IPS-20b (cell line): ENCODE results near the gene TNPO3.

Experiments used
- H3K27ac ChIP-seq: one replicate; pipeline ENCODE4 v1.5.1; 2013; ENCODE audit warnings: low read length
- H3K27me3 ChIP-seq: 2 replicates; pipeline ENCODE4 v1.6.1; 2013; ENCODE audit warnings: mild to moderate bottlenecking, low read length, inconsistent platforms; ENCODE audit not compliant: insufficient read depth
- H3K36me3 ChIP-seq: 2 replicates; pipeline ENCODE4 v1.6.1; 2013; ENCODE audit warnings: low read depth, mild to moderate bottlenecking, inconsistent platforms, low read length, moderate library complexity; ENCODE audit not compliant: insufficient read depth
- H3K4me1 ChIP-seq: 2 replicates; pipeline ENCODE4 v1.6.1; 2013; ENCODE audit warnings: mild to moderate bottlenecking, control low read depth, inconsistent platforms, low read length, moderate library complexity; ENCODE audit not compliant: insufficient read depth
- H3K4me3 ChIP-seq: 2 replicates; pipeline ENCODE4 v1.5.1; 2013; ENCODE audit warnings: mild to moderate bottlenecking, low read length, inconsistent platforms
- H3K9ac ChIP-seq: 2 replicates; pipeline ENCODE4 v1.6.1; 2013; ENCODE audit warnings: low read depth, mild to moderate bottlenecking, inconsistent platforms, low read length, moderate library complexity
- H3K9me3 ChIP-seq: 2 replicates; pipeline ENCODE4 v1.6.1; 2013; ENCODE audit warnings: mild to moderate bottlenecking, low read depth, low read length, inconsistent platforms; ENCODE audit not compliant: insufficient read depth

TNPO3 gene

DNA sequence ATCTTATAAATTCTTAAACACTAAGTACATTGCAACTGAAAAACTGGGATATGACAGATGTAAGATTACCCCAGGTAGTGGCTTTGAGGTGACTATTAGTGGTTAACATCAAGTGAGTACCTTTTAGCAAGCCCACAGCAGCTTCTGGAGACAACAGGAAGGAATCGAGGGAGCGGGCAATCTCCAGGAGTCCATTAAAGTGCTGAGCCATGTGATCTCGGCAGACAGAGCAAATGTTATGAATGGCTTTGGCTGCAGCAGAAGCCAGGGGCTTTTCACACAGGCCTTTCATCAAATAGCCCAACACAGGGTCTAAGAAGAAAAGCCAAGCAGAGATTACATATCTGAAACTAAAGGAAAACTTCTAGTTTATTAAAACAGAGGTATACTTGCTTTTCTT lies 68.3 kb downstream of the TNPO3 start:
- H3K27ac ChIP-seq, result no peak overlapping the region
- peaks cover 97% of the 10 kb centered on the region for H3K36me3 ChIP-seq
- H3K9me3 ChIP-seq, result no peaks in the 10 kb centered on the region

DNA sequence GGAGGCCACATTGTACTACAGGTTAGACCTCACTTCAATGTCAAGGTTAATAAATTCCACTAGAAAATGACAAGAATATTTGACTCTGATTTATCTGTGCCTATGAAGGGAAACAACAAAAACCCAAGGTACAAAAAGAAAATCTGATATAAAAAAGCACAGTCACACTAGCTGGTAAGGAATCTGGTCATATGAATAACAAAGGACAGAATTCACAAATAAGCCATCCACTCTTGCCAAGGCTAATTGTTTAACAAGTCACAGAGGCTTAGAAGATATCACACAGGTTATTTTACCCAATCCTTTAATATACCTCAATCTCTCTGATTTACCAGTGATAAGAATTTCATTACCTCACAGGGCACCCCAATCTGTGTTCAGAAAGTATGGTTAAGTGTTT lies 69.3 kb downstream of the TNPO3 start:
- H3K36me3 ChIP-seq, result peaks cover 97% of the 10 kb centered on the region
- H3K27ac ChIP-seq, result no peak overlapping the region
- H3K27me3 ChIP-seq, result no peaks in the 10 kb centered on the region
- no peak overlapping the region for H3K9ac ChIP-seq
- no peaks in the 10 kb centered on the region for H3K9me3 ChIP-seq
- H3K4me1 ChIP-seq, result peaks cover 12% of the 10 kb centered on the region
- no peak overlapping the region for H3K4me3 ChIP-seq

More for the DNA sequence above, 68.3 kb downstream of the TNPO3 start:
- no peak overlapping the region for H3K4me3 ChIP-seq
- H3K9ac ChIP-seq, result no peak overlapping the region
- H3K4me1 ChIP-seq, result peaks cover 12% of the 10 kb centered on the region
- no peaks in the 10 kb centered on the region for H3K27me3 ChIP-seq

DNA sequence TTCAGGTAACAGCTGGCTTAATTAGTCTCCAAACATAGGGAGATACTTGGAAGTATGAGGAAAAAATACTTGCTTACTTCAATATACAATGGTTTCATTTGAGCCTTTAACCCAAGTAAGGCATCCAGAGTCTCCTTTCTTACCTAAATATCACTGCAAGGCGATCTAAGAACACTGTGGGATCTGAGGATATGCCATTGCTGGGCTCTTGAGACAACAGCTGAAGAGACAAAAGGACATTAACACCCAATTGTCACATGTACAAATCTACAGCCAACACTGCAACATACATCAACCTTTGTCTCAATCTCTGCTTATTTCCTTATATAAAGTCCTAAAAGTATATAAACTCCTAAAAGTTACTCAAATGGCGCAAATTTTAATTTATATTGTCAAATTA lies 72.8 kb downstream of the TNPO3 start:
- H3K27me3 ChIP-seq, result no peaks in the 10 kb centered on the region
- no peak overlapping the region for H3K9ac ChIP-seq
- no peak overlapping the region for H3K4me3 ChIP-seq
- H3K4me1 ChIP-seq, result peaks cover 12% of the 10 kb centered on the region
- peaks cover 95% of the 10 kb centered on the region for H3K36me3 ChIP-seq
- no peaks in the 10 kb centered on the region for H3K9me3 ChIP-seq
- H3K27ac ChIP-seq, result no peak overlapping the region

DNA sequence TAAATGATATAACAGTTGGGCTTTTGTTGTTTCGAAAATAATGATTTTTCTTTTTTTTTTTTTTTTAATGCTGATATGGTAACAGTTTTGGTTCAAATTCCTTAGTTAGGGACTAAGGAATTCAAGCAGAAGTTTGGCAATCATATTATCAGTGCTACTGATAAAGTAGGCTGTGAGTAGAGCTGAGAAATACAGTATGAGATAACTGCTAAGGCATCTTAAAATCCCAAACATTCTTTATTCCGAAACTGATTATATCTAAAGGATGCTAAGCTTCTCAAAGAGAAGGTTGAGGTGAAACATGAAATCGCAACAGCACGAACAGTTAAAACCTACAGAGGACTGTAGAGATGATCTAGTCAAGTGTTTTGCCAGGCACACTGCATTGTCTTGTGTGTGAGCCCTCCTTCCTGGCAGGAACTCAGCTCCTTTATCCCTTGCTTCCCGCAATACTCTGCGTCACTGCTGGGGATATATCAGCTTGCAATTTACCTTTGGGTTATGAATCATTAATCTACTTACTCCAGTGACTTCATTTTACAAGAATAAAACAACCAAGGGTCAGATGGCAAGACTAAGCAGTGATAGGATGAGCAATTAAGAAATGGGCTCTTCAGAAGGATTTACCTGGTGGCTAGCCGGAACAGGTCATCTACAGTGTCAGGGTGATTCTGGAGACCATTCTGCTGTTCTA lies 80.5 kb downstream of the TNPO3 start:
- H3K4me1 ChIP-seq, result no peaks in the 10 kb centered on the region
- H3K36me3 ChIP-seq, result peaks cover 94% of the 10 kb centered on the region
- no peak overlapping the region for H3K9ac ChIP-seq
- no peaks in the 10 kb centered on the region for H3K27me3 ChIP-seq
- no peak overlapping the region for H3K27ac ChIP-seq
- no peaks in the 10 kb centered on the region for H3K9me3 ChIP-seq
- no peak overlapping the region for H3K4me3 ChIP-seq

DNA sequence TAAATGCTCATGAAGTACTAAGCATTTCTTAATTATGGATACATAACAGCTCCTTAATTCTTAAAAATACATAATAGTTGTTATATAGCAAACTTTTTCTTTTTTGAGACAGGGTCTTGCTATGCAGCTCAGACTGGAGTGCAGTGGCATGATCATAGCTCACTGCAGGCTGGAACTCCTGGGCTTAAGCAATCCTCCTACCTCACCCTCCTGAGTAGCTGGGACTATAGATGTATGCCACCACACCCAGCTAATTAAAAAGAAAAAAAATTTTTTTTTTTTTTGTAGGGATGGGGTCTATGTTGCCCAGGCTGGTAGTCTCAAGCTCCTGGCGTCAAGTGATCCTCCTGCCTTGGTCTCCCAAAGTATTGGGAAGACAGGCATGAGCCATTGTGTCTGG lies 86.3 kb downstream of the TNPO3 start:
- Histone ChIP-seq H3K9me3 (no peaks in the 10 kb centered on the region), H3K4me3 (no peak overlapping the region), H3K9ac (no peak overlapping the region), H3K36me3 (peaks cover 93% of the 10 kb centered on the region), H3K4me1 (peaks cover 3% of the 10 kb centered on the region; the same call in 1 of the 2 replicates), H3K27me3 (no peaks in the 10 kb centered on the region), H3K27ac (no peak overlapping the region)

DNA sequence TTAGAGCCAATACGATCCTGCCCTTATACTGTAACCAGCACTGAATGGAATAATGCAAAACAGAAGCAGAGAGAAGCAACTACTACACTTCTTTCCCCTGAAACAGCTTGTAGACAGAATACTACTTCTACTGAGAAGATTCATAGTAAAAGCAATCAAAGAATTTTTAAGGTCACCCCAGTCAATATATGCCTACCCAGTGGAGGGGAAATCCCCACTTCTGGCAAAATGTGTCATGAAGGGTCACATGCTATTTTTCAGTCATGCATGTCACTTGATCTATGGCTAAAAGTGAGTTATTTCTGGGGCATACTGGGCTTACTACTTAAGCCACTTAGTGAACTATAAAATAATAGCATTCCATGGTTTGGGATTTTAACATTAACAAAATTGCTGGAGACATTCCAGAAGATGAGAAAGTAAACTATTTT lies 91.6 kb downstream of the TNPO3 start:
- Histone ChIP-seq H3K9me3 (no peaks in the 10 kb centered on the region), H3K4me3 (no peak overlapping the region), H3K36me3 (peaks cover 88% of the 10 kb centered on the region), H3K27me3 (no peaks in the 10 kb centered on the region), H3K27ac (no peak overlapping the region), H3K9ac (no peak overlapping the region), H3K4me1 (peaks cover 3% of the 10 kb centered on the region; the same call in 1 of the 2 replicates)

DNA sequence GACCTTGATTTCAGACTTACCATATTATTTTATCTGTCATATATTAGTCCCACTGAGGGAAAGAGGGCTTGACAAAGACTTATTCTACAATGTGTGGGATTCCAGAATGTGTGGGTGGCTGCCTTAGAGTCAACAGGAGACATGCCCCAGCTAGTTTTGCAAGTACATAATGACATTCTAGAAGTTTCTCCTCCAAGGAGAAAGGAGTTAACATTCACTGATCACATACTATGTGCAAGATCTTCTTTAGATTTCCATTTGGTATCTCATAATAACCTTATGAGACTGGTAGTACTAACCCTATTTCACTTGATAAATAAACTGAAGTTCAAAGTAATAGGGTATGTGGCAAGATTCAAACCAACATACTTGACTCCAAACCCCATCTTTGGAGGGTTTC lies 92.0 kb downstream of the TNPO3 start:
- Histone ChIP-seq H3K27me3 (no peaks in the 10 kb centered on the region), H3K27ac (no peak overlapping the region), H3K36me3 (peaks cover 86% of the 10 kb centered on the region)

DNA sequence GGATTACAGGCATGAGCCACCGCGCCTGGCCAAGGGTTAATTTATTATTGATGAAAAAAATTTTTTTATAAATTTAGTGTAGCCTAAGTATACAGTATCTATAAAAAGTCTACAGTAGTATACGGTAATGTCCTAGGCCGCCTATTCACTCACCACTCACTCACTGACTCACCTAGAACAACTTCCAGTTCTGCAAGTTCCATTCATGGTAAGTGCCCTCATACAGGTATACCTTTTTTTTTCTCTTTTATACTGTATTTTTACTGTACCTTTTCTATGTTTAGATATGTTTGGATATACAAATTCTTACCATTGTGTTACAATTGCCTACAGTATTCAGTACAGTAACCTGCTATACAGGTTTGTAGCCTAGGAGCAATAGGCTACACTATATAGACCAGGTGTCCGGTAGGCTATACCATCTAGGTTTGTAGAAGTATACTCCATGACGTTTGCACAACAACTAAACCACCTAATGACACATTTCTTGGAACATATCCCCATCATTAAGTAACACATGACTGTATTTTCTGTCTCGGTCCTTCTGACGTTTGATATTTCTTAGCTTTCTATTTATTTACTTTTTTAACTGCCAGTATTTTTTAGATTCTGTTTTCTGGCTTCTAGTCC lies 93.8 kb downstream of the TNPO3 start:
- no peaks in the 10 kb centered on the region for H3K9me3 ChIP-seq
- H3K9ac ChIP-seq, result no peak overlapping the region
- peaks cover 86% of the 10 kb centered on the region for H3K36me3 ChIP-seq
- H3K4me1 ChIP-seq, result peaks cover 3% of the 10 kb centered on the region; the same call in 1 of the 2 replicates
- H3K4me3 ChIP-seq, result no peak overlapping the region
- H3K27me3 ChIP-seq, result no peaks in the 10 kb centered on the region
- no peak overlapping the region for H3K27ac ChIP-seq

More for the DNA sequence above, 92.0 kb downstream of the TNPO3 start:
- H3K4me1 ChIP-seq, result peaks cover 3% of the 10 kb centered on the region; the same call in 1 of the 2 replicates
- no peak overlapping the region for H3K4me3 ChIP-seq
- no peaks in the 10 kb centered on the region for H3K9me3 ChIP-seq
- H3K9ac ChIP-seq, result no peak overlapping the region

DNA sequence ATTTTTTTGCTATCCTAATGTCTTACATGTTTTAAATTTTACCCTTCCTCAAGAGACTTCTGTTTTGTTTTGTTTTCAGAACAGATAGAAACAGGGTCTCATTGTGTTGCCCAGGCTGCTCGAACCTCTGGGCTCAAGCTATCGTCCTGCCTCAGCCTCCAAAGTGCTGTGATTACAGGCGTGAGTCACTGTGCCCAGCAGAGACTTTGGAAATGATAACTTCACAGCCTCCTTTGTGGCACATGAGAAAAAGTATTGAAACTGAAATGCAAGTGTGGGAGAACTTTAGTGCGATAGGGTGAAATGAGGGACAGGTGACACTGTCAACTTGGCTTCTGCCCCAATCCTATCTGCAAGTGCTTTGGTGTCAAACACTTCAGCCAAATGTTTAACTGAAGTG lies 95.6 kb downstream of the TNPO3 start:
- Histone ChIP-seq H3K9me3 (no peaks in the 10 kb centered on the region), H3K4me1 (peaks cover 7% of the 10 kb centered on the region; the same call in 1 of the 2 replicates), H3K4me3 (no peak overlapping the region), H3K9ac (no peak overlapping the region), H3K27me3 (no peaks in the 10 kb centered on the region), H3K36me3 (peaks cover 85% of the 10 kb centered on the region), H3K27ac (no peak overlapping the region)

DNA sequence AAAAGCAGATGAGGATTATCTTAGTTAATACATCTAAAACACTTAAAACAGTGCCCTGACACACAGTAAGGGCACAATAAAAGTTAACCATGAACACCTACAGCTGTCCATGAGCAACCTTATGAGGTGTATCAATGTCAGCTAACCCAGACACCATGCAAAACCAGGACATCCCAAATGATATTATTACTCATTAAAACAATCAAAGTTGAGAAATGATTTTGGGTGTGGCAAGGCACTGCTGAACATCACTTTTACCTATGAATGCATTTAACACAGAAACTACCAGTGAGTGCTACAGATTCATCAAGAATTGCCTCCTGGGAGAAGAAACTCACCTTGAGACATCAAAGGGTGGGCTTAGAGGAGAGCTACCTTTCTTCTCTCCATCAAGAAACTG lies 98.9 kb downstream of the TNPO3 start:
- Histone ChIP-seq H3K27ac (no peak overlapping the region), H3K4me1 (peaks cover 15% of the 10 kb centered on the region), H3K27me3 (no peaks in the 10 kb centered on the region), H3K9me3 (no peaks in the 10 kb centered on the region), H3K36me3 (peaks cover 85% of the 10 kb centered on the region), H3K4me3 (no peak overlapping the region), H3K9ac (no peak overlapping the region)

DNA sequence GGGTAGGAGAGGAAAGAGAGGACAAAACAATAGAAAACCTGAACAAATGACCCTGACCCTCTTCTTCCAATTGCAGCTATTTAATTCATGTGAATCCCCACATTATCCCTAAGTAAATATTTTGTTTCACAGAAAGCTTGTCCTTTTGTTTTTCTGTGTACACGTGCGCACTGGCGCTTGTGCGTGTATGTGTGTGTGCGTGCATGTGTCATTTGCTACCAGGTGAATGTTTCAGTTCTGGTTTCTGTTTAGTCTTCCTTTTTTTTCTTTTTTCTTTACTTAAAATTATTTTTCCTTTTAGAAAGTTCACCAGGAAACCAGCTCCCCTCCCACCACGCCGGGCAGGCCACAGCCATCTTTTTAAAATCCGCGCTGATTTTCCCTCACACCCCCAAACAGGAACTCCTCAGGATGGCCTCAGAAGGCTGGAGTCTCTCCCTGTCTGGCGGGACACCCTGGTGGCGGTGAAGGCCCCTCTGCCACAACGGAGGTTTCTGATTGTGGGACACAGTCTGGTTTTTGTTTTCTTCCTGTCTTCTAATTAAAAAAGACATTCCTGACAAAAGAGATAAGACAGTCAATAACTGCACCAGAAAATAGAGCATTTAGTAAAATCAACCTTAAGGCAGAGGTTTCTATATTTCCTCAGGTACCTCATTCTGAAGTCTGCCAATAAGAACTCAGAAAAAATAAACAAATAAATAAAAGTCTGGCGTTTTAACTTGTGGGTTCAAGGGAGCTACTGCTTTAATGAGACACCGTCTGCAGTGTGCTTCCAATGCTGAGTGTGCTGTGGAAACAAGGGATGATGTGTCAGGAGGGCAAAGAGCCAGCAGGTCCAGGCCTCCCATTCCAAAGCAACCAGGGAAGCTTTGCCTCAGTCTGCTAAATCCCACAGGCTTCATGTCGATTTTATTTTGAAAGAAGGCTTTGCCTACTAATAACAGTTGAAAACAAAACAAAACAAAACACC lies 99.8 kb downstream of the TNPO3 start:
- Histone ChIP-seq H3K36me3 (peaks cover 82% of the 10 kb centered on the region), H3K4me3 (no peak overlapping the region), H3K27ac (no peak overlapping the region), H3K27me3 (no peaks in the 10 kb centered on the region), H3K9ac (no peak overlapping the region), H3K9me3 (no peaks in the 10 kb centered on the region), H3K4me1 (peaks cover 15% of the 10 kb centered on the region)
